ENCODE results near the gene KCNJ9.
"Not testable (repeated sequence)": the region's sequence is repeated elsewhere in the genome, so short reads cannot be mapped to it uniquely, and the experiment has no call there.

The KCNJ9 gene

DNA sequence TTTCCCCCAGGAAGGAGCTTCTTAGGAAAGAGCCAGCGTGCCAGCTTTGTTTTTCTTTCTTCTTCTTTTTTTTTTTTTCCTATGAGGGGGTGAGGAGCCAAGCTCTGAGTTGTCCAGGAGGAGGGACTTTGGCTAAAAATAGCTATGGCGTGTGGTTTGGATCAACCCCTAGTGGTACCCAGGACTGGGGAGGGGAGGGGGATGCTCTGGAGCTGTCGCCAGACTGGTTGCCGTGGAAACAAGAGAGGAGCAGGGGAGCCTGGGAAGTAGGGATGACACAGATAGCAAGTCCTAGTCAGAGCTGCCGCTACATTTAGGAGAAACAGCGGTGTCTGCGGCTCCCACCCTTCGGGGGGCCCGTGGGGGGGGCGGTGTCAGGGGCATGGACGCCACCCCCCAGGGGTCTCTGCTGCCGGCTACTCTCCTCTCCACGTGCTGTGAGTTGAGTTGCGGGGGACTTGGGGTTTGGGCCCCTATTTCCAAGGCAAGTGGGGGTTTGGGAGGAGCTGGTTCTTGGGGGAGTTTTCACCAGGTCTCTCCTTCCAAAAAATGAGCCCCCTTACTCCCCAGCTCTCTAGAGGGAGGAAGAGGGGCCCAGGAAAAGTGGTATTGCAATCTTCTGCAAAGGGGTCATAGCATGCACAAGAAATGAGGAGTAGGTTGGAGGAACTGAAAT, at the start of gene KCNJ9:
TSS of gene KCNJ9 (plus strand) at position 278 of the 676 bp plus-strand sequence. CDS start 2,493 bp downstream, outside the sequence.
- DNase-seq, result no peak

DNA sequence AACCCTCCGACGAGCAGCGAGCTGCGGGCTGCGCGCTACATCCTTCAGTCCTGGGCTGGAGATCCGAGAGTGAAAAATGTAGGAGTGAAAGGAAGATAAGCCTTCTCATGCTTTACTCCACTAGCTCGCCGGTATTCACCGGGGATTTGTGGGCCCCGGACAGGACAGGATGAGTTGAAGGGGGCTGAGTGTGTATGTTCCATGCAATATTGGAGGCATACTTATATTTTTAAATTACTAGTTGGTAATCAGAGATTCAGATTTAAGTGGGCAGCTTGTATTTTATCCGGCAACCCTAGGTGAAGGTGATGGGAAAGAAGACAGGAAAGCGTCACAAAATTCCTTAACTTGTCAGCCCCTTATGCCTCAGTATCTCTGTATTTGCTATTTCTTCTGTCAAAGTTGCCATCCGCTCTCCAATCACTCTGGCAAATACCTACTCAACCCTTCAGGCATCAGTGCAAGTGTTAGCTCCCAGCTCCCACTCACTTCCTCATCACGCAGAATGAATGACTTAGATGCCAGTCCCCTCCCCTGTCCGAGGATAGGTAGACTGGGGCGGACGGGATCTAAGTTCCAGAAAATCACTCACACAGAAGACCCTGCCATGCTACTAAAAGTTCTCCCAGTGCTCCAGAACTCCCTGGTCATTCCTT, 49.0 kb upstream of the KCNJ9 start:
- DNase-seq, result no peak

DNA sequence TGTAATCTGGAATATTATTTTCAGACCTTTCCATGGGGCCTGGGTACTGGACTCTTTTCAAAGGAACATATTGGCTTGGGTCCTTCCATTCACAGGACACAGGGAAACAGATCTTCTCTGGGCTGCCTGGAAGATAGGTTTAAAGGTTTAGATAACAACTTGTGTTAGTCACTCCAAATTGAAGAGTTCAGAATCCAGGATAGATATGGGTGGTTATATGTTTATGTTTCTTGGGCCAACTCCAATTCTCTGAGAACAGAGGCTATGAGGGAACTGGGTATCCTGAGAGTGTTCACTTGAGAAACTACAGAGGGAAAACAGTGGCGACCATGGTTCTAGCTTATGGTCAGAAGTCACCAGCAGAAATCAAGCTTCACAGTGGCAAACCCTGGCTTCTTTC, 40.9 kb upstream of the KCNJ9 start:
- DNase-seq, result no peak

GRCh38 chr1:160043543-160043942, 37.8 kb upstream of the KCNJ9 start:
- DNase-seq, result no peak

DNA sequence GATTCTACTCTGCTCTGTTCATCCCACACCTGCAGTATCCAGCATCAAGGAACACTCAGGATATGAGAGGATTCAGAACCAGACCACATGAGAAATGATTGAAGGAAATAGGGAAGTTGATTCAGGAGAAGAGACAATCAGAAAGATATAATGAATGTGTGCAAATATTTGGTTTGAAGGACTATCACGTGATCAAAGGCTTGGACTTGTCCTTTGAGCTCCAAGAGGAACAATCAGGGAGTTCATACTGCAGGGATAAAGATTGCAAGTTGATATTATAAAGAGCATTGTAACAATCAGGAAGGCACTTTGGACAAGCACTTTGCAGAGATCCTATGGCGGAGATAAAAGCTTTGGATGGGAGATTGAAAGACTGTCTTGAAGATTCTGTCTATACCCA, 35.7 kb upstream of the KCNJ9 start:
- no peak for DNase-seq

GRCh38 chr1:160046494-160047110, 34.7 kb upstream of the KCNJ9 start:
- DNase-seq, result peak; percentile 18

- no peak for DNase-seq
Observed at GRCh38 chr1:160047111-160047991, 34.0 kb upstream of the KCNJ9 start.

GRCh38 chr1:160048335-160048734, 33.0 kb upstream of the KCNJ9 start:
- DNase-seq, result no peak

- DNase-seq, result no peak
Observed at GRCh38 chr1:160049101-160049500, 32.2 kb upstream of the KCNJ9 start.

DNA sequence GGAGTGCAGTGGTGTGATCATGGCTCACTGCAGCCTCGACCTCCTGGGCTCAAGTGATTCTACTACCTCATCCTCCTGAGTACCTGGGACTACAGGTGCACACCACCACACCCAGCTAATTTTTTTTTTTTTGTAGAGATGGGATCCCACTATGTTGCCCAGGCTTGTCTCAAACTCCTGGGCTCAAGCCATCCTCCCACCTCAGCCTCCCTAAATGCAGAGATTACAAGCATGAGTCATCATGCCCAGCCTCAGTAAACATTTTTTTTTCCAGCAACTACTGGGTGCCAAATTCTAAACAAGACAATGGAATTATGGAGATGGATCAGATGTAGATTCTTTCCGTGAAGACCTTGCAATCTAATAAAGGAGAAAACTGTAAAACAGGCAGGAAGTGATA, 31.2 kb upstream of the KCNJ9 start:
- not testable (repeated sequence) for DNase-seq

DNA sequence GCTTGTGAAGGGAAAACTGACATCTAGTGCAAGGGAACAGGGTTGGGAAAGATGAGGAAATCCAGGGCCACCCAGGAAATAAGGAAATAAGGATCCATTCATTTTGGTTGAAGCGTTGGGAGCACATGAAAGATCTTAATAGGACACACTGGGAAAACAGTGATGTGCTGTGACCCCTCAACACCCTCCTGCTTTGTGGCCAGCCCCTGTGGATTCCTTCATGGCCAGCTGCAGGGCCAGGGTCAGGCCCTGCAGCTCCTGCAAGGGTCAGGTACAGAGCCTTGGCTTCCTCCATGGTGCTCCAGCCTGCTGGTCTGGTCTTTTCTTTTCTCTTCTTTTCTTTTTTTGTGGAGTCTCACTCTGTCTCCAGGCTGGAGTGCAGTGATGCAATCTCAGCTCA, 30.7 kb upstream of the KCNJ9 start:
- DNase-seq, result no peak

GRCh38 chr1:160052936-160053335, 28.4 kb upstream of the KCNJ9 start:
- no peak for DNase-seq

- no peak for DNase-seq
Observed at GRCh38 chr1:160053548-160054365, 27.6 kb upstream of the KCNJ9 start.

DNA sequence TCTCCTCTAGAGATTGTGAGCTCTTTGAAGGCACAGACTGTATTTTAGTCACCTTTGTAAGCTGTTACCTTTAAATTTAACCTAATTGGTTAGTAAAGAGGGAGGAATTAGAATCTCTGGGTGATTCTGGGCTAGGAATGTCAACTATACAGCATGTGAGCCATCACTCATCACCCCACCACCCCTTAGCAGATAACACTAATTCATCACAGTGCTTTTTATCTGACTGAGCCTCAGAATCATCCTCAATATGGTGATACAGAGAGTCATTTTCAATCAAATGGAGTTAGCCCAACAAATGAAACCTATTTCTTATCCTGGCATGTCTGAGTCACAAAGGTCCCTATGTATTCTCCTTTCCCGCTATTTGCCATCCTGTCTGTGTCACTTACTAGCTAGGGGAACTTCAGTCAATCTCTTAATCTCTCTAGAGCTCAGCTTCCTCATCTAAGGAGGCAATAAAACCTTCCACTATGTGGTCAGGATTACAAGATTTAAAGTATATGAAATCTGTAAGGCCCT, 24.6 kb upstream of the KCNJ9 start:
- no peak for DNase-seq

DNA sequence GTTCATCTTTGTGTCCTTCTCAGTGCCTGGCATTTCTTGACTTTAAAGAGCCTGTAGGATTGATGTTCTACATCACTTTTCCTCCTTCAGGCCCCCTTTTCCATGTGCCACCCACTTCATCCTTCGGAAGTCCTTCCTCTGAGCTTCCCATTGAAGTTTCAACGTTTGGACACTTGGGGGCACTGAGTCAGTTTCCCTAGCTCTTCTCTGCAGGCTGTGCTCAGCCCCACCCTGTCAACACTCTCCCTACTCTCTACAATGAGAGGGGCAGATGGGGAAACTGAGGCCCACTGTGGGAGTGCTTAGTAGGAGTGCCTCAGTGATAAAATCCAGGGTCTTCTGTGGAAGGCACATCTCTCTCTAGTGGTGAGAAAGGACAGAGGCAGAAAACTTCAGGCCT, 23.3 kb upstream of the KCNJ9 start:
- no peak for DNase-seq

DNA sequence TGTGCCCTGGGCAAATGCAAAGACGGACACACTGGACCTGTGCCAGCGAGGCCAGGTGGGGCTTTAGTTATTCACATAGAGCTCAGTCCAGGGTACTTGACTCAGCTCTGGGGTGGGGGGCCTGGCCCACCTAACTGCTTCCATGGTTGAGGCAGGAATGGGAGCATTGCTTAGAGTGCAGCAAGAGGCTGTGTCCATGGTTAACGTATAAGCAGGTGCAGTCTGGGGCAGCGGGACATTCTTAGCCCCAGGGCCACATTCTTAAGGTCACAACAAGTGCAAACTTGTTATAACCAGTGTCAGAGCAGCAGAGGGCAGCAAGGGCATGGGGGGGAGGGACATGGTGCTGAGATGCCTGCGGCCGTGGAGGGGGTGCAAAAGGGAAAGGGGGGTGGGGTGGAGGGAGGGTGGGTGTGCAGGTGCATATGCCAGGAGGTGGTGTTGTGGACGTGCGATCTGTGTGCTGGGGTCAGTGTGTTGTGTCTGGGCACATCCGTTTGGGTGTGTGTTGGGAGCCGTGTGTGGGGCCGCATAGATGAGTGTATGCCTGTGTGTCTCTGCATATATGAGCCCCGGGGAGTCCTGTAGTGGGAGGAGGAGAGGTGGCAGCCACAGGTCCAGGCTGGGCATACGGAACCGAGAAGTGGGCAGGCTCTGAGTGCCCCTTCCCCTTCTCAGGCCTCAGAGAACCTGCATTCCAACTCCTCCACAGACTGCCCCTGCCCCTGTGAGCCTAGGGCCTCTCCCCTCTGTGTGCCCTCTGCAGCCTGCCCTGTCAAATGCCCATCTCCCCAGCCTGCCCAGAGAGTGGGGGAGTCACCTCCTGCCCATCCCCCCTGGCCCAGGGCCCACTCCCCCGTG, 19.7 kb upstream of the KCNJ9 start:
- no peak for DNase-seq

GRCh38 chr1:160062230-160062532, 19.2 kb upstream of the KCNJ9 start:
- DNase-seq, result no peak

- DNase-seq, result no peak
Observed at GRCh38 chr1:160063176-160063575, 18.2 kb upstream of the KCNJ9 start.

DNA sequence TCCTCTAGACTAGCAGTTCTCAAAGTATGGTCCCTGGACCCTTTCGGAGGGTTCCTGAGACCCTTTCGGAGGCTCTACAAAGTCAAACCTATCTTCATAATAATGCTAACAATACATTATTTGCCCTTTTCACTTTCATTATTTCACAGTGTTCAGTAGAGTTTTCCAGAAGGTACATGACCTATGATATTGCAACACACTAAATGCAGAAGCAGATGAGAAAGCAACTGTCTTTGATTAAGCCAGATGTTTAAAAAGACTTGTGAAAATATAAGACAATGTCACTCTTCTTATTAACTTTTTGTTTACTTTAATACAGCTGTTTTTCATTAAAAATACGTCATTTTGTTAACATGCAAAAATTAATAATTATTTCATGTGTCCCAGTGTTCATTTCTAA, 17.2 kb upstream of the KCNJ9 start:
- DNase-seq, result no peak

GRCh38 chr1:160064746-160065145, 16.6 kb upstream of the KCNJ9 start:
- DNase-seq, result no peak
